HEK293T (cell line): ENCODE results near the gene OTC.

Experiments
- SP1 ChIP-seq: fragments of 450-650 bp; IDR thresholded peaks from 2 replicates; pipeline ENCODE4 v1.6.1; 2017
- SUZ12 ChIP-seq: fragments of 450-650 bp; IDR thresholded peaks from 2 replicates; pipeline ENCODE4 v1.6.1; 2016; ENCODE audit warnings: mild to moderate bottlenecking
- ZNF384 ChIP-seq: fragments of 450-650 bp; IDR thresholded peaks from 2 replicates; pipeline ENCODE4 v1.6.1; 2016

- no peak for TF ChIP-seq SUZ12
- TF ChIP-seq SP1: no peak
- no peak for TF ChIP-seq ZNF384
These were observed 49.7 kb downstream of the OTC start for GRCh38 chrX:38402118-38402517.
